ENCODE data around the gene TAF3.

The TAF3 gene

GRCh38 chr10:8057636-8058273 is 239.4 kb downstream of the TAF3 start:
- DNase-seq (ENCODE audit: low read depth in 2 of 2) = no peak

GRCh38 chr10:8058274-8059111 is 240.2 kb downstream of the TAF3 start:
- no peak for DNase-seq (ENCODE audit: low read depth in 2 of 2)

GRCh38 chr10:8059191-8059936 is 241.1 kb downstream of the TAF3 start:
- DNase-seq (ENCODE audit: low read depth in 2 of 2) = no peak

- peak in 1 of 2 experiments; percentile 70 for DNase-seq (ENCODE audit: low read depth in 2 of 2)
These were observed 241.9 kb downstream of the TAF3 start for GRCh38 chr10:8060010-8060703.

- DNase-seq (ENCODE audit: low read depth in 2 of 2) = no peak
These were observed 242.4 kb downstream of the TAF3 start for GRCh38 chr10:8060704-8061121.

- no peak for DNase-seq (ENCODE audit: low read depth in 2 of 2)
These were observed 243.2 kb downstream of the TAF3 start for GRCh38 chr10:8061274-8062211.

- DNase-seq (ENCODE audit: low read depth in 2 of 2) = no peak
These were observed 245.0 kb downstream of the TAF3 start for GRCh38 chr10:8063128-8063908.

GRCh38 chr10:8063935-8064334 is 245.6 kb downstream of the TAF3 start:
- DNase-seq (ENCODE audit: low read depth in 2 of 2) = no peak

- no peak for DNase-seq (ENCODE audit: low read depth in 2 of 2)
These were observed 246.1 kb downstream of the TAF3 start for GRCh38 chr10:8064436-8064835.

GRCh38 chr10:8065651-8066050 is 247.3 kb downstream of the TAF3 start:
- DNase-seq (ENCODE audit: low read depth in 2 of 2) = no peak

- no peak for DNase-seq (ENCODE audit: low read depth in 2 of 2)
These were observed 247.8 kb downstream of the TAF3 start for GRCh38 chr10:8066124-8066523.
